ENCODE data around the gene NHEJ1.

GRCh38 chr2:219177552-219178376 is 17.1 kb upstream of the NHEJ1 start, which contains the start of gene RETREG2:
- no peak for TF ChIP-seq PKNOX1 (IDR thresholded peaks at IDR 0.05)
- peak; percentile 7; the same call in 1 of the 2 replicates for TF ChIP-seq JUN (IDR thresholded peaks at IDR 0.05; ENCODE audit: borderline replicate concordance, low read depth, low read length)
- TF ChIP-seq JUN (CRISPR knock-in tag; IDR thresholded peaks at IDR 0.05; ENCODE audit: borderline replicate concordance) = no peak
- no peak for TF ChIP-seq KLF16 (IDR thresholded peaks at IDR 0.05)
- TF ChIP-seq JUND (IDR thresholded peaks at IDR 0.05; ENCODE audit: borderline replicate concordance, low read depth, low read length) = peak; percentile 75; the same call in 1 of the 2 replicates
- TF ChIP-seq JUND (tag; IDR thresholded peaks at IDR 0.05; ENCODE audit: borderline replicate concordance, low read depth, low read length) = peak; percentile 79; the same call in 2 of the 3 replicates
- TF ChIP-seq YBX1 (IDR thresholded peaks at IDR 0.05) = no peak
- TF ChIP-seq ESRRA (IDR thresholded peaks at IDR 0.05; ENCODE audit: borderline replicate concordance, low read depth) = 0 out of 2 replicates have a peak, but pooled peaks have one; percentile 41
- TF ChIP-seq EZH2 (IDR thresholded peaks at IDR 0.05; ENCODE audit: borderline replicate concordance, low read depth, low read length) = no peak
- peak in 2 of 3 experiments; percentile 42 to 49; a peak in 2 of 6 replicates for TF ChIP-seq CTCF (IDR thresholded peaks at IDR 0.05 in 2 of 3, conservative IDR thresholded peaks at IDR 0.05 in 1 of 3; ENCODE audit: insufficient read depth in 2 of 3, low read depth in 1 of 3, low read length in 3 of 3)
- no peak for TF ChIP-seq ZBTB5 (IDR thresholded peaks at IDR 0.05)
- TF ChIP-seq ZNF282 (CRISPR knock-in tag; IDR thresholded peaks at IDR 0.05) = no peak
- no peak for TF ChIP-seq E2F1 (CRISPR knock-in tag; IDR thresholded peaks at IDR 0.05)

Data from K562 (cell line).